ENCODE data around the gene DFFA. TPM values are rescaled to one million over a fixed set of nuclear protein-coding genes. Genes with fewer than 3 reads are reported as not detected.
"Not testable (repeated sequence)": the region's sequence is repeated elsewhere in the genome, so short reads cannot be mapped to it uniquely, and the experiment has no call there.

DFFA gene
- total RNA-seq, 2 donors from 2014 or later, result 21.5 to 24.4 TPM

DNA sequence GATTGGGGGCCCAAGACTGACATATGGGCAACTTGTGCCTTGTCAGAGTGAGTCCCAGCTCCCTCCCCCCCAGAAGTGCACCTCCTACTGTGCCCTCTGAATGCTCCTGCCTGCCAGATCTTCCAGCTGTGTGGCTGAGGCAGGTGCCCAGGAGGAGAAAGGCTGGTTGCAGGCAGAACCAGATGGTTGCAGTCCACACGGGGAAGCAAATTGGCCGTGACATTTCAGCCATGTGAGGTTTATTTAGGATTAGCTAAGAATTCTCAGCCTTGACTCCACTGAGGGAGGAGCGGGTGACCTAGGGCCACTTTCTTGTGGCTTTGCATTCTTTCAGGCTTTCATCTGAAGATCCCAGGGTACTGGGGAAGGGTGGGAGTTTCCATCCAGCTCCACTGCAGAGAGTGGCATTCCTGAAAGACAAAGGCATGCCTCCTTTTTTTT, 36.2 kb upstream of the DFFA start:
- intact Hi-C loops (cut with DNase I), result loop anchor here in 1 of 2 donors (5.0 kb wide), 1 partner anchor 359 kb away; no protein-coding TSS in a partner anchor
- no peak for DNase-seq (ENCODE audit: low spot score)

GRCh38 chr1:10507111-10507879, 35.0 kb upstream of the DFFA start:
- intact Hi-C loops (cut with DNase I), result loop anchor here in 1 of 2 donors (5.0 kb wide), 1 partner anchor 360 kb away; no protein-coding TSS in a partner anchor
- peak; percentile 85 for DNase-seq (ENCODE audit: low spot score)

GRCh38 chr1:10506677-10507047, 34.3 kb upstream of the DFFA start:
- intact Hi-C loops (cut with DNase I), result loop anchor here in 1 of 2 donors (5.0 kb wide), 1 partner anchor 361 kb away; no protein-coding TSS in a partner anchor

GRCh38 chr1:10506046-10506676, 33.8 kb upstream of the DFFA start:
- intact Hi-C loops (cut with DNase I), result loop anchor here in 1 of 2 donors (5.0 kb wide), 1 partner anchor 361 kb away; no protein-coding TSS in a partner anchor
- not testable (repeated sequence) for DNase-seq (ENCODE audit: low spot score)

More at GRCh38 chr1:10506677-10507047, 34.3 kb upstream of the DFFA start:
- DNase-seq (ENCODE audit: low spot score), result no peak

DNA sequence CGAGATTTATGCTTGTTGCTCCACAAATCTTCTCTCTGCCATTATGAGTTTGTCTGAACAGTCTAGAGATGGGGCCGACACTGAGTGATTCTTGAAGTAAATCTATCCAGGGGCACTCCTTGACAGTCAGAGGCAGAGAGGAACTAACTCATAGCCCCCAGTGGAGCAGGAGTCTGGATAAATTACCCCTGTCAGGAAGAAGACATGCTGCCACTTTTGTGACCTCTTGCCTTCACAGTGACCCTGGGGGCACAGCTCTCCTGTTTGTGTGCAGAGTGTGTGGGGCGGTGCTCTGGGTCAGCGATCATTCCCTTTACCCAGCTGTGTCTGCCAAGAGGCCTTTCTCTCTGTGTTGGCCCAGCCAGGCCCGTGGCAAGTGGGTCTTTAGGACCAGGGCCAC, 31.9 kb upstream of the DFFA start:
- DNase-seq (ENCODE audit: low spot score), result no peak
- intact Hi-C loops (cut with DNase I), result no loop called here

- no peak for DNase-seq (ENCODE audit: low spot score)
- intact Hi-C loops (cut with DNase I), result no loop called here
These were observed 29.9 kb upstream of the DFFA start for GRCh38 chr1:10502206-10502605.

DNA sequence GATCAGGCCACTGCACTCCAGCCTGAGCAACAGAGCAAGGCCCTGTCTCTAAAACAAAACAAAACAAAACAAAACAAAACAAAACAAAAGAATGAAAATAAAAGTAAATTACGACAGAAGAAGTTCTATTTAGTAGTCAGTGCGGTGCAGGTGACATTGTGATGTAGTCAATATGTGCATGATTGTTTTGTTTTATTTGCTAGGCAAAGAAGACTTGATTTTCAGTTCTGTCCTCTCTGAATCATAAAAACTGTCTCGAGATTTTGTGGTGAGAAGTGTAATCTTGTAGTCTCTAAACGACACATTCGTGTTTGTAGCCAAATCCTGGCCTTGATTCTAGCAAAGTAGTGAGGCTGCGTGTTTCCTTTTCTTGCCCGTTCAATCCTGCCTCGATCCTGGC, 25.9 kb upstream of the DFFA start:
- intact Hi-C loops (cut with DNase I), result loop anchor here in 1 of 2 donors (5.0 to 10.0 kb wide), 2 partner anchors 369 to 447 kb away; no protein-coding TSS in a partner anchor
- DNase-seq (ENCODE audit: low spot score), result no peak

DNA sequence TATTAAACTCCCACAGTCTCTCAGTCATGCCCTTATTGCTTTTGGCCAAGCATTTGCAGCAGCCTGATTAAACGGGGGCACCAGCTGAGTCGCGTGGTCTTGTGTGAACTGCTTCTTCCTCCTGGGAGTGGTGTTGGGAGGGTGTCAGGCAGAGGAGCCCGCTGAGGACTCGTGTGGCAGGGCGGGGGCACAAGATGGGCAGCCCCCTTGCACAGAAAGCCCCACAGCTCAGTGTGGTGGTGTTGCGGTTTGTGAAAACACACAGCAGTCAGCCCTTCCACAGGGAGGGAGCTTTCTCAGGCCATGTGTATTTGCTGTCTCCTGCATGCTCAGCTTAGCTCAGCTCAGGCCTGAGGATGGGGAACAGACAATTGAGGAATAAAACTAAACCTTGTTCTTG, 24.8 kb upstream of the DFFA start:
- no peak for DNase-seq (ENCODE audit: low spot score)
- intact Hi-C loops (cut with DNase I), result loop anchor here in 1 of 2 donors (5.0 to 10.0 kb wide), 2 partner anchors 370 to 448 kb away; no protein-coding TSS in a partner anchor

DNA sequence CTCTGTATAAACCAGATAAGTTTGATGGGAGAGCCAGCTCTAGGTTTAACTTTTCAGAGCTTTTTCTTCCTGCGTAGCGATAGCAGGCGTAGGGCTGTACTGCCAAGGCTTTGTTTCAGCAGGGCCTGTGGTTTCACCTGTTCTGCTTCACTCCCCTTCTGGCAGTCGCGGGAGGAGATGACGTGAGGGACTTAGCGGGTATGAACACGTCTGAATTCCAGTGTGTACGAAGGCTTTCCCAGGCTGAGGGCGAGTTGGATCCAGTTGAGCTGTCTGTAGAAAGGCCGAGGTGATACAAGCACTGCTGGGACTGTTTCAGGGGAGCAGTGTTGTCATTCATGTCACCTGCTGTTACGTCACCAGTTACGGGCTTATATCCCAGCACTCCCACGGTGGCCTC, 23.6 kb upstream of the DFFA start:
- no peak for DNase-seq (ENCODE audit: low spot score)
- intact Hi-C loops (cut with DNase I), result loop anchor here in 1 of 2 donors (5.0 to 10.0 kb wide), 2 partner anchors 371 to 449 kb away; no protein-coding TSS in a partner anchor

DNA sequence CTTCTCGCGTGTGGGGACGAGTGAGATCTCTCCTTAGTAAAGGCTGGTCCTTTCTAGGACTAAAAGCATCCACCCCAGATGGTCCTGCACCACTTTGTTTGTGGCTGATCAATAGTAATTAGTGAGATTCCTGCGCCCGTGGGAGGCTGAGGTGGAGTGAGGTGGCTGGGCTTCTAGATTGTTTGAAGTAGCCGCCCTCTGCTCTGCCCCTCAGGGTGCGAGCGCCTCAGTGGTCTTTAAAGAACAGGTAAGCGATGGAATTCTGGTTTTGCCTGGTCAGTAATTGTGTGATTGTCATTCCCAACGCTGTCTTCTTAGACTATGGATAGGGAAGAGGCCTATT, 23.1 kb upstream of the DFFA start:
- no peak for DNase-seq (ENCODE audit: low spot score)
- intact Hi-C loops (cut with DNase I), result loop anchor here in 1 of 2 donors (5.0 to 10.0 kb wide), 2 partner anchors 372 to 449 kb away; no protein-coding TSS in a partner anchor

DNA sequence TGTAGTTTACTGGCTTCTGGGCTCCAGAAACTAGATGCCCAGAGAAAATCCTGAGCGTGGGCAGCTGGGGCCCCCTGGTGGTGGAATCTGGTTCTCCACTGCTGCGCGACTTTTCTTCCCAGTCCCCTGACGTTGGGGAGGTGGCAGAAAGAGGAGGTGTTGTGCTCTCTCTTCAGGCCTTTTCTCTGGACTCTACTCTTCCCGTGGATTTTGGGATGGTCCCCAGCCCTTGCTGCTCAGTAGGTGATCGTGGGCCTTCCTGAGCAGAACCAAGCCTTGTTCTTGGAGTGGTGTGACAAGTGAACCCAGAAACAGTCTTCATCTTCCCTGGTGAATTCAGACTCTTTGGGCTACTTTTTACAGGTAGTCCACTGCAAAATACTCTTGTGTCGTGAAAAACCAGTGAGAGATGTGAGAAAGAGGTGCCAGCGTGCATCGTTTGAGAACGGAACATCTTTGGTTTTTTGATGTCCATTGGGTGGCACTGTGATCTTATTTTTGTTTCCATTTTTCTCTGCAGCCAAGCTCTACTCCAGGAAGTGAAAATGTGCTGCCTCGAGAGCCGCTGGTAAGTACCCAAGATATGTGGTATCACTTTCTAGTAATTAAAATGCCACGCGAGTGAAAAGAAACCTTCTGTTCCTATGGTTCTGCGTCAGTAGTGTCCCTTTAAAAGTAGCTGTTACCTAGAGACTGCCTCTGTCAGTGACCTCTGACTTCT, 22.6 kb upstream of the DFFA start:
- peak; percentile 91 for DNase-seq (ENCODE audit: low spot score)
- intact Hi-C loops (cut with DNase I), result loop anchor here in 1 of 2 donors (5.0 to 10.0 kb wide), 2 partner anchors 372 to 450 kb away; no protein-coding TSS in a partner anchor

- intact Hi-C loops (cut with DNase I), result loop anchor here in 1 of 2 donors (10.0 kb wide), 1 partner anchor 450 kb away; no protein-coding TSS in a partner anchor
- DNase-seq (ENCODE audit: low spot score), result no peak
These were observed 22.1 kb upstream of the DFFA start for GRCh38 chr1:10494418-10494753.

DNA sequence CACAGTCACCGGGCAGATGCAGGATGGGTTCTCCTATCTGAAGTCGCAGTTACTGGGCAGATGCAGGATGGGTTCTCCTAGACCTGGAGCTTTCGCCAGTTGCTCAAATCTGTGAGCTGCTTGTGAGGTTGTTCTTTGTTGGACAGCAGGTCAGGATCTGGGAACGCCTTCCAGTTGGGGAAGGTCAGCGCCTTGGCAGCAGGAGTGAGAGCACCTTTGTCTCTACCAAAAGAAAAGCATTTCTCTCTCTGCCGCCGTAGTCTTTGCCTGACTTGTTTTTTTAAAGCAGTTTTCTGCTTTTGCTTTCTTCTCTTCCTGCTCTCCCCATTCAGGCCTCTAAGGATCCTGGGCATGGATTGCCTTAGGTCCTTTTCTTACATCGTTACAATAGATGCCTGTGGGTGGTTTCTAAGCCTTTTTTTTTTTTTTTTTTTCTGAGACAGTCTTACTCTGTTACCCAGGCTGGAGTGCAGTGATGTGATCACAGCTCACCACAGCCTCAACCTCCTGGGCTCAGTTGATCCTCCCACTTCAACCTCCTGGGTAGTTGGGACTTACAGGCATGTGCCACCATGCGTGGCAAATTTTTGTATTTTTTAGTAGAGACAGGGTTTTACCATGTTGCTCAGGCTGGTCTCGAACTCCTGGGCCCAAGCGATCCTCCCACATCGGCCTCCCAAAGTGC, 18.1 kb upstream of the DFFA start:
- intact Hi-C loops (cut with DNase I), result loop anchor here in 1 of 2 donors (10.0 kb wide), 1 partner anchor 454 kb away; no protein-coding TSS in a partner anchor
- DNase-seq (ENCODE audit: low spot score), result no peak

GRCh38 chr1:10489291-10490055, 17.1 kb upstream of the DFFA start:
- DNase-seq (ENCODE audit: low spot score), result peak; percentile 20
- intact Hi-C loops (cut with DNase I), result loop anchor here in 1 of 2 donors (10.0 kb wide), 1 partner anchor 455 kb away; no protein-coding TSS in a partner anchor

- no peak for DNase-seq (ENCODE audit: low spot score)
- intact Hi-C loops (cut with DNase I), result no loop called here
These were observed 12.2 kb upstream of the DFFA start for GRCh38 chr1:10484521-10484920.

GRCh38 chr1:10480614-10481013, 8.3 kb upstream of the DFFA start:
- intact Hi-C loops (cut with DNase I), result no loop called here
- no peak for DNase-seq (ENCODE audit: low spot score)

GRCh38 chr1:10479296-10479695, 7.0 kb upstream of the DFFA start:
- intact Hi-C loops (cut with DNase I), result no loop called here
- no peak for DNase-seq (ENCODE audit: low spot score)

DNA sequence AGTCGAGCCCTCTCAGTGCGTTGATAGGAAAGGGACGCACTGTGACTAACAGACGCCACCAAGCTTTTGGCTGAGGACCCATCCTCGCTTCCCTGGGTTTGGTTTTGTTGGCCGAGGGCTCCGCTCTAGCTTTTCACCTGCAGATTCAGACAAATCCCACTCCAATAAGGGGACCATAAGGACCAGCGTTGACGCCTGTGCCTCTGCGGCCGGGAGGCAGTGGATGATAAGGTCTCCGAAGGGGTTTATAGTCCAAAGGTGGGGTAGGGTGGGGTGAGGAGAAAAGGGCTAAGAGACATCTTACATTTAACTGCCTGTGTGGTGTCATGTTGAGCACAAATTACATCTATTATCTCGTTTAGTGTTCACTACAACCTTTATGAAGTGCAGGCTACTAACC, 3.2 kb upstream of the DFFA start:
- intact Hi-C loops (cut with DNase I), result no loop called here
- no peak for DNase-seq (ENCODE audit: low spot score)

Measured in posterior vena cava (tissue), 2 donors.